Hepatocyte (in vitro differentiated cells): ENCODE measurements around the gene ARHGEF18.

Experiments
- EZH2 ChIP-seq: fragments of 200-600 bp; sonication (generic); IDR thresholded peaks from 2 replicates; pipeline ENCODE4 v1.6.1; 2016; ENCODE audit warnings: antibody characterized with exemption, mild to moderate bottlenecking, borderline replicate concordance
- EZH2phosphoT487 ChIP-seq: fragments of 200-600 bp; sonication (generic); IDR thresholded peaks from one replicate; pipeline ENCODE4 v1.6.1; 2018; ENCODE audit warnings: antibody characterized with exemption, mild to moderate bottlenecking, low read depth, moderate library complexity; ENCODE audit not compliant: unreplicated experiment, severe bottlenecking
- TF ChIP-seq, protein P1 (sequence below): fragments of 200-600 bp; sonication (generic); IDR thresholded peaks from 2 replicates; pipeline ENCODE4 v1.5.1; 2016; ENCODE audit warnings: antibody characterized with exemption, mild to moderate bottlenecking; ENCODE audit not compliant: poor library complexity

DNA sequence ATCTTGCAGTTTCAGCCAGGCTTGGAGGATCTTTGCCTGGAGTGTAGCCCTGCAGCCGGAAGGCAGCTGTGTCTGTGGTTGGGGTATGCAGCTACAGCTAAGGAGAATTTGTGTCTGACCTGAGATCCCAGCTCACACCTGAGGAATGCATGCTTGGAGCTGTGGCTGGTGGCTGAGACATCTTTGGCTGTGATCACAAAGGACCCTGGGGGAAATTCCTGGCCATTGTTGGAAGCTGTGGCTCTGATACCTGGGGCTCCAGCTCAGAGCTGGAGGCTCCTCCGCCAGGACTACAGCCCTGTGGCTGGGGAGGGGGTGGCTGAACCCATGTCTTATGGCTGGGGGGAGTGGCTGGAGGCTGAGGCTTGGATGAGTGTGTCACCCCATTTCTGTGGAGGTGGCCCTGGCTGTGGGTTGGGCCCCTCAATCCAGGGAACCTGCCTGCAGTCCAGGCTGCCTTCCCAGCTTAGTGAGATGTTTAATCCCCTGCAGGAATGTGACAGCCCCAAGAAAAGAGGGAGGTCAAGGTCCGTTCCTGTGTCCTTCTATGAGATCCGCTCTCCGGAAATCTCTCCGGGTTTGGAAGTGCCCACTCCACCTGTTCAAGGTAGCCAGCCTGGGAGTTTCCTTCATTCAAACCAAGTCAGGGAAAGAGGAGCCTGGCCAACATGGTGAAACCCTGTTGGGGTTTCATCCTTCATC lies 27.6 kb downstream of the ARHGEF18 start:
- TF ChIP-seq, protein P1, sequence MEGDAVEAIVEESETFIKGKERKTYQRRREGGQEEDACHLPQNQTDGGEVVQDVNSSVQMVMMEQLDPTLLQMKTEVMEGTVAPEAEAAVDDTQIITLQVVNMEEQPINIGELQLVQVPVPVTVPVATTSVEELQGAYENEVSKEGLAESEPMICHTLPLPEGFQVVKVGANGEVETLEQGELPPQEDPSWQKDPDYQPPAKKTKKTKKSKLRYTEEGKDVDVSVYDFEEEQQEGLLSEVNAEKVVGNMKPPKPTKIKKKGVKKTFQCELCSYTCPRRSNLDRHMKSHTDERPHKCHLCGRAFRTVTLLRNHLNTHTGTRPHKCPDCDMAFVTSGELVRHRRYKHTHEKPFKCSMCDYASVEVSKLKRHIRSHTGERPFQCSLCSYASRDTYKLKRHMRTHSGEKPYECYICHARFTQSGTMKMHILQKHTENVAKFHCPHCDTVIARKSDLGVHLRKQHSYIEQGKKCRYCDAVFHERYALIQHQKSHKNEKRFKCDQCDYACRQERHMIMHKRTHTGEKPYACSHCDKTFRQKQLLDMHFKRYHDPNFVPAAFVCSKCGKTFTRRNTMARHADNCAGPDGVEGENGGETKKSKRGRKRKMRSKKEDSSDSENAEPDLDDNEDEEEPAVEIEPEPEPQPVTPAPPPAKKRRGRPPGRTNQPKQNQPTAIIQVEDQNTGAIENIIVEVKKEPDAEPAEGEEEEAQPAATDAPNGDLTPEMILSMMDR: no peak
- no peak for TF ChIP-seq EZH2phosphoT487
- no peak for TF ChIP-seq EZH2
